Measurements from ENCODE around the gene GADD45GIP1.
"Not testable (repeated sequence)": the region's sequence is repeated elsewhere in the genome, so short reads cannot be mapped to it uniquely, and the experiment has no call there.

The GADD45GIP1 gene

GRCh38 chr19:12990431-12990830, 33.4 kb upstream of the GADD45GIP1 start:
- no peak for DNase-seq (ENCODE audit: low read depth, low spot score)

GRCh38 chr19:12987781-12988180, 30.8 kb upstream of the GADD45GIP1 start:
- no peak for DNase-seq (ENCODE audit: low read depth, low spot score)

- DNase-seq (ENCODE audit: low read depth, low spot score): no peak
Measured at GRCh38 chr19:12987190-12987589, 30.2 kb upstream of the GADD45GIP1 start.

- no peak for DNase-seq (ENCODE audit: low read depth, low spot score)
Measured at GRCh38 chr19:12986726-12987125, 29.7 kb upstream of the GADD45GIP1 start.

- no peak for DNase-seq (ENCODE audit: low read depth, low spot score)
Measured at GRCh38 chr19:12985049-12985776, 28.2 kb upstream of the GADD45GIP1 start.

- DNase-seq (ENCODE audit: low read depth, low spot score): no peak
Measured at GRCh38 chr19:12984683-12985048, 27.6 kb upstream of the GADD45GIP1 start.

- DNase-seq (ENCODE audit: low read depth, low spot score): no peak
Measured at GRCh38 chr19:12984143-12984627, 27.2 kb upstream of the GADD45GIP1 start.

- DNase-seq (ENCODE audit: low read depth, low spot score): no peak
Measured at GRCh38 chr19:12983542-12984142, 26.6 kb upstream of the GADD45GIP1 start.

- DNase-seq (ENCODE audit: low read depth, low spot score): no peak
Measured at GRCh38 chr19:12983091-12983490, 26.1 kb upstream of the GADD45GIP1 start.

GRCh38 chr19:12982648-12983047, 25.6 kb upstream of the GADD45GIP1 start:
- no peak for DNase-seq (ENCODE audit: low read depth, low spot score)

- DNase-seq (ENCODE audit: low read depth, low spot score): no peak
Measured at GRCh38 chr19:12979974-12980373, 23.0 kb upstream of the GADD45GIP1 start.

- DNase-seq (ENCODE audit: low read depth, low spot score): not testable (repeated sequence)
Measured at GRCh38 chr19:12976109-12976508, 19.1 kb upstream of the GADD45GIP1 start.

GRCh38 chr19:12975221-12975741, 18.3 kb upstream of the GADD45GIP1 start:
- no peak for DNase-seq (ENCODE audit: low read depth, low spot score)

GRCh38 chr19:12974301-12975220, 17.5 kb upstream of the GADD45GIP1 start:
- DNase-seq (ENCODE audit: low read depth, low spot score): no peak

- no peak for DNase-seq (ENCODE audit: low read depth, low spot score)
Measured at GRCh38 chr19:12973236-12973635, 16.2 kb upstream of the GADD45GIP1 start.

- no peak for DNase-seq (ENCODE audit: low read depth, low spot score)
Measured at GRCh38 chr19:12970070-12970820, 13.2 kb upstream of the GADD45GIP1 start.

- DNase-seq (ENCODE audit: low read depth, low spot score): no peak
Measured at GRCh38 chr19:12969292-12969988, 12.4 kb upstream of the GADD45GIP1 start, which contains the start of gene DAND5. Gene DAND5 (plus strand): TSS chr19:12969576. CDS start chr19:12969661, 85 bp downstream.

GRCh38 chr19:12967907-12968306, 10.9 kb upstream of the GADD45GIP1 start:
- no peak for DNase-seq (ENCODE audit: low read depth, low spot score)

GRCh38 chr19:12965812-12966135, 8.8 kb upstream of the GADD45GIP1 start:
- DNase-seq (ENCODE audit: low read depth, low spot score): no peak

- DNase-seq (ENCODE audit: low read depth, low spot score): no peak
Measured at GRCh38 chr19:12965017-12965811, 8.2 kb upstream of the GADD45GIP1 start.
